Measurements from ENCODE around the gene TRMT1. TPM values are rescaled to one million over a fixed set of nuclear protein-coding genes. Genes with fewer than 3 reads are reported as not detected.

The TRMT1 gene
- total RNA-seq, 1 donor from 2014 or later: 17.3 TPM

DNA sequence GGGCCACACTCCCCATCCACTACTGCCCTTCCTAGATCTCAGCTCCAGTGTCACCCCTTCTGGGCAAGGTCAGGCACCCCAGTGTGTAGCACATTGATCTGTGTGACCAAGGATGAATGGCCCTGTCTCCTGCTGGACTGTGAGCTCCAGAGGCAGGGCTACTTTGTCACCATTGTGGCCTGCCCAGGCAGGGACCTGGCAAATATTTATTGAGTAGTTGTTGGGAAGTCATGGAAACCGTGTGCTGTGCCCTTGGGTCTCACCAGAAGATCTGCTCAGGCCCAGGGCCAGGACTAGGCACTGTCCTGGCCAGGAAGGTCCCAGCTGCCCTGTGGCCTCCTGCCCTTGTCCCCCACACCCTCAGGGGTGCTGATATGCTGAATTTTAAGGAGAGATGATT is 12.0 kb upstream of the TRMT1 start:
- no peaks in the 10 kb centered on the region for H3K27me3 ChIP-seq
- intact Hi-C loops (cut with DNase I): no loop called here

DNA sequence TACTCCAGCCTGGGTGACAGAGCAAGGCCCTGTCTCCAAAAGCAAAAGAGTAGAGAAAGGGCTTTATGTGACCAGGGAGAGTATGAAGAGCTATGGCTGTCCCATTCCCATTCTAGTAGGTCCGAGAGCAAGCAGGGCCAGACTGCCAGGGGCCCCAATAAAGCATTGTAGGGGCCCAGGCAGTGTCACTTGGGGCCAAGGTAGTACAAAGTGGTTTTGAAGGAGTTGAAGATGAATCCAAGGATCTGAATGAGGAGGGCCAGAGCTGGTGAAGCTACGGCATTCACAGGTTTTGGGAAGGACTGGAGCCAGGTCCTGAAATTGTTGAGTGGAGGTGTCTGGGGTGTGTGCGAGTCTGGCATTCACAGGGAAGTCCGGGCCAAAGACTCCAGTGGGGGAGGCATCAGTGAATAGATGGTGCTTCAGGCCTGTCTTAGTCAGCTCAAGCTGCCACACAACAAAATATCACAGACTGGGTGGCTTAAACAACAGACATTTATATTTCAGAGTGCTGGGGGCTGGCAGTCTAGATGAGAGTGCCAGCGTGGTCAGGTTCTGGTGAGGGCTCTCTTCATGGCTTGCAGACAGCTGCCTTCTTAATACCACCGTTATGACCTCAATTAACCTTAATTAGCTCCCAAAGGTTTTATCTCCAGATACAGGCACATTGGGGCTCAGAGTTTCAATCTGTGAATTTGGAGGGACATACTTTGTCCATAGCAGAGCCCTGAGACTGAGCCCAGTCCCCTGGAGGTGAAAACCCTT is 11.5 kb upstream of the TRMT1 start:
- no peaks in the 10 kb centered on the region for H3K9me3 ChIP-seq
- TF ChIP-seq, protein P1, sequence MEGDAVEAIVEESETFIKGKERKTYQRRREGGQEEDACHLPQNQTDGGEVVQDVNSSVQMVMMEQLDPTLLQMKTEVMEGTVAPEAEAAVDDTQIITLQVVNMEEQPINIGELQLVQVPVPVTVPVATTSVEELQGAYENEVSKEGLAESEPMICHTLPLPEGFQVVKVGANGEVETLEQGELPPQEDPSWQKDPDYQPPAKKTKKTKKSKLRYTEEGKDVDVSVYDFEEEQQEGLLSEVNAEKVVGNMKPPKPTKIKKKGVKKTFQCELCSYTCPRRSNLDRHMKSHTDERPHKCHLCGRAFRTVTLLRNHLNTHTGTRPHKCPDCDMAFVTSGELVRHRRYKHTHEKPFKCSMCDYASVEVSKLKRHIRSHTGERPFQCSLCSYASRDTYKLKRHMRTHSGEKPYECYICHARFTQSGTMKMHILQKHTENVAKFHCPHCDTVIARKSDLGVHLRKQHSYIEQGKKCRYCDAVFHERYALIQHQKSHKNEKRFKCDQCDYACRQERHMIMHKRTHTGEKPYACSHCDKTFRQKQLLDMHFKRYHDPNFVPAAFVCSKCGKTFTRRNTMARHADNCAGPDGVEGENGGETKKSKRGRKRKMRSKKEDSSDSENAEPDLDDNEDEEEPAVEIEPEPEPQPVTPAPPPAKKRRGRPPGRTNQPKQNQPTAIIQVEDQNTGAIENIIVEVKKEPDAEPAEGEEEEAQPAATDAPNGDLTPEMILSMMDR (IDR thresholded peaks at IDR 0.05): no peak
- no peak for DNase-seq (ENCODE audit: low spot score in 2 of 2)
- no peak overlapping the region for H3K4me3 ChIP-seq
- no peak overlapping the region for H3K27ac ChIP-seq
- no peaks in the 10 kb centered on the region for H3K4me1 ChIP-seq
- no peaks in the 10 kb centered on the region for H3K27me3 ChIP-seq
- intact Hi-C loops (cut with DNase I): no loop called here
- H3K36me3 ChIP-seq: no peaks in the 10 kb centered on the region

More for the DNA sequence above, 12.0 kb upstream of the TRMT1 start:
- no peak overlapping the region for H3K4me3 ChIP-seq
- no peak for DNase-seq (ENCODE audit: low spot score in 2 of 2)
- no peaks in the 10 kb centered on the region for H3K9me3 ChIP-seq
- TF ChIP-seq, protein P1 (IDR thresholded peaks at IDR 0.05): no peak
- H3K4me1 ChIP-seq: no peaks in the 10 kb centered on the region
- no peaks in the 10 kb centered on the region for H3K36me3 ChIP-seq
- no peak overlapping the region for H3K27ac ChIP-seq

DNA sequence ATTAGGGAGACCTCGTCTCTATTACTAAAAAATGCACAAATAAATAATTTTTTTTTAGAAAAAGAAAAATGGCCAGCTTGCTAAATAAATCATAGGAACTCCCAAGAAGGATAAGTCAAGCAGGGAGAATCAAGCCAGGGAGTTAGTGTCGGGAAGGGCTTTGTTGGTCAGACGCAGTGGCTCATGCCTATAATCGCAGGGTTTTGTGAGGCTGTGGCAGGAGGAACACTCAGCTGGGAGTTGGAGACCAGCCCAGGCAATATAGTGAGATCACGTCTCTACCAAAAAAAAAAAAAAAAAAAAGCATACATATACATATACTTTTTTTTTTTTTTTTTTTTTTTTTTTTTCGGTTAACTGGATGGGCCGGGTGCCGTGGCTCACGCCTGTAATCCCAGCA is 10.5 kb upstream of the TRMT1 start:
- DNase-seq (ENCODE audit: low spot score in 2 of 2): no peak
- no peak overlapping the region for H3K27ac ChIP-seq
- intact Hi-C loops (cut with DNase I): no loop called here
- no peaks in the 10 kb centered on the region for H3K36me3 ChIP-seq
- H3K4me1 ChIP-seq: no peaks in the 10 kb centered on the region
- TF ChIP-seq, protein P1 (IDR thresholded peaks at IDR 0.05): no peak
- no peak overlapping the region for H3K4me3 ChIP-seq
- H3K27me3 ChIP-seq: no peaks in the 10 kb centered on the region
- H3K9me3 ChIP-seq: no peaks in the 10 kb centered on the region

DNA sequence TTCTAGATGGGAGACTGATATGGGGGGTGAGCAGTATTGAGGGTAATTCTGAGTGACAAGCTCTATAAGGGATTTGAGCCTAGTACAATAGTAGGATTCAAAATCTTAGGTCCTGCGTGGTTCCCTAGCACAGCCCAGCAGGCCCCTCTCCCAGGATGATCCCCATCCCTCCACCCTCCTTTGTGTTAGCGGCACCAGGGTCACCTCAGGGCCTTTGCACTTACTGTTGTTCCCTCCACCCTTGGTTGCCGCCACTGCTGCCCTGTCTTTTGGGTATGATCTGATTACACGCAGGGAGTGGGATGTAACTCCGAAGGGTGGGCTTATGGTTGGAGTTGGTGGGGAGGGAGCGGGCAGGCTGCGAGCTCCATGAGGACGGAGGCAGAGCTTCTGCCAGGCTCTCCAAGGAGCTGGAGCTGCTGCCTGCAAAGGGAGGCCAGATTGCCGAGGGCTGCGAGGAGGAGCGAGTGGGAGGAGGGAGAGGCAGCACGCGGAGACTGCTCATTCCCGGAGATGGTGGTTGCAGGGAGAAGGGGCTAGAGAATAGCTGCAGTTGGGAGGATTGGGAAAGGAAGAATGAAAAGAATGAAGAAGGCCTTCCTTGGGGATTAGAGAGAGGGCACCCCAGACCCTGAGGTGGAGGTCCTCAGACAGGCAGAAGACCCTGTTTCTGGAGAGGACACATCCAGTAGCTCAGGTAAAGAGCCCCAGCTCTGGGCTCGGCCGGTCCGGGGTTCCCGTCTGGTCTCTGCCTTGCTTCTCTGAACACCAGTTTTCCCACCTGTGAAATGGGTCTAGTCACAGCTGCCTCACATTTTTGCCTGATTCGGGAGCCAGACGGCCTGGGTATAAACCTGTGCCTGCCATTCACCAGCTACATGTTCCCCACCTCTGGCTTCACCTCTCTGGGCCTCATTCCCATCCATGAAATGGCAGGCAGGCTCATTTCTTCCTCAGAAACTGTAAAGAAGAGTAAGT is 6.7 kb upstream of the TRMT1 start:
- H3K27ac ChIP-seq: no peak overlapping the region
- no peaks in the 10 kb centered on the region for H3K27me3 ChIP-seq
- DNase-seq (ENCODE audit: low spot score in 2 of 2): no peak
- H3K9me3 ChIP-seq: no peaks in the 10 kb centered on the region
- peaks cover 5 to 12% of the 10 kb centered on the region in 2 donors for H3K4me1 ChIP-seq
- H3K4me3 ChIP-seq: no peak overlapping the region
- TF ChIP-seq, protein P1 (IDR thresholded peaks at IDR 0.05): no peak
- no peaks in the 10 kb centered on the region for H3K36me3 ChIP-seq
- intact Hi-C loops (cut with DNase I): no loop called here

DNA sequence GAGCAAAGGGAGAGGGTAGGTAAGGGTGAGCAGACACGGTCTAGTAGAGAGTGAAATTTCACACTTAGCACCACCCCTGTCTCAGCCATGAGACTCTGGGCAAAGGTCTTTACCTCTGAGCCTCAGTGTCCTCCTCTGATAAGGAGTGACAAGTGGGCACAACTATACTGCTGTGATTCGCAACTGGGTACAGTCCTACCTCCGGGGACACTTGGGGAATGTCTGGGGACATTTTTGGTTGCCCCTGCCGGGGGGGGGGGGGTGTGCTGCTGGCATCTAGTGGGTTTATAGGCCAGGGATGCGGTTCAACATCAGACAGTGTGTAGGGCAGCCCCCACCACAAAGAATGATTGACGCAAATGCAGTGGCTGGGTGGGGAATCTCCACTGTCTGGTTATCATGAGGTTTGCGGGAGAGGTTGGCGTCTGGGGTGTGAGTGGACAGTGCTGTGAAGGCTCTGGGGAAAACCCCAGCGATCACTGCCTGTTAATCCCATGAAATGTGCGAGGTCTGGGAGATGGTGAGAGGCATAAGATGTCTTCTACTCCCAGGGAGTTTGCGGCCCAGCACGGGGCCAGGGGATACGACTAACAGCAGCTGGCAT is 5.8 kb upstream of the TRMT1 start:
- intact Hi-C loops (cut with DNase I): no loop called here
- no peaks in the 10 kb centered on the region for H3K9me3 ChIP-seq
- no peak overlapping the region for H3K27ac ChIP-seq
- H3K4me1 ChIP-seq: peaks cover 5 to 15% of the 10 kb centered on the region in 2 donors
- no peaks in the 10 kb centered on the region for H3K36me3 ChIP-seq
- TF ChIP-seq, protein P1 (IDR thresholded peaks at IDR 0.05): no peak
- DNase-seq (ENCODE audit: low spot score in 2 of 2): no peak
- no peaks in the 10 kb centered on the region for H3K27me3 ChIP-seq
- no peak overlapping the region for H3K4me3 ChIP-seq

Data from ascending aorta (tissue), 2 donors.